B cell (primary cell): ENCODE data around the gene ADAP2. TPM values are rescaled to one million over a fixed set of nuclear protein-coding genes. Genes with fewer than 3 reads are reported as not detected.

Source experiments
- ATAC-seq: fragments of 200-7000 bp; cut with Tn5 transposase; one replicate; pipeline ENCODE4 v1.10.0; 2021; ENCODE audit warnings: low read depth, mild to moderate bottlenecking, moderate number of reproducible peaks, moderate library complexity
- CTCF ChIA-PET: fragments of 350-600 bp; sonication (Branson Sonifier 250); formaldehyde crosslinking; loops from one replicate; lab custom pipeline; 2021; ENCODE audit warnings: antibody characterized with exemption, inconsistent platforms; lab: Charles Lee
- POLR2A ChIA-PET: fragments of 350-600 bp; sonication (Branson Sonifier 250); formaldehyde crosslinking; loops from one replicate; lab custom pipeline; 2021; ENCODE audit warnings: antibody characterized with exemption; lab: Charles Lee
- DNase-seq: peaks from one replicate; pipeline ENCODE4 v3.0.0; 2013
- H2AFZ ChIP-seq: 2 replicates; pipeline ENCODE4 v1.6.1; 2012; ENCODE audit warnings: mild to moderate bottlenecking, low read depth, low read length; ENCODE audit not compliant: insufficient read depth, poor library complexity, severe bottlenecking
- H3K27ac ChIP-seq, 2 donors: 1 replicate in 1 of 2; 2 replicates in 1 of 2; pipeline ENCODE4 v1.5.1; 2012 to 2013; ENCODE audit warnings: low read length in 2 of 2, mild to moderate bottlenecking in 2 of 2, moderate library complexity in 1 of 2
- H3K27me3 ChIP-seq, 4 experiments: fragments of 200-600 bp in 1 of 4; sonication (generic) in 1 of 4; replicated peaks in 1 of 4; 1 replicate in 2 of 4; 2 replicates in 2 of 4; pipeline versions ENCODE4 v1.6.1 to v1.7.0; 2013 to 2016; ENCODE audit warnings: low read length in 3 of 4, mild to moderate bottlenecking in 2 of 4, mixed read lengths in 1 of 4, moderate library complexity in 1 of 4; ENCODE audit not compliant: insufficient read depth in 4 of 4, control insufficient read depth in 3 of 4; ENCODE audit errors: control extremely low read depth in 1 of 4
- H3K36me3 ChIP-seq, 2 experiments: replicated peaks in 1 of 2; 1 replicate in 1 of 2; 2 replicates in 1 of 2; pipeline versions ENCODE4 v1.6.1 to v1.7.1; 2013; ENCODE audit warnings: low read length in 1 of 2; ENCODE audit not compliant: insufficient read depth in 2 of 2, control insufficient read depth in 1 of 2; ENCODE audit errors: control extremely low read depth in 1 of 2, extremely low read depth in 1 of 2
- H3K4me1 ChIP-seq, 2 donors: fragments of 200-600 bp in 1 of 2; sonication (generic) in 1 of 2; 1 replicate in 1 of 2; 2 replicates in 1 of 2; pipeline versions ENCODE4 v1.5.1 to v1.6.1; 2013 to 2017; ENCODE audit warnings: low read length in 2 of 2; ENCODE audit not compliant: control insufficient read depth in 2 of 2, insufficient read depth in 2 of 2
- H3K4me2 ChIP-seq: replicated peaks from 2 replicates; pipeline ENCODE3; 2012; ENCODE audit warnings: mild to moderate bottlenecking, low read depth, low read length; ENCODE audit not compliant: poor library complexity, severe bottlenecking
- H3K4me3 ChIP-seq, 5 experiments: fragments of 200-600 bp in 1 of 5; sonication (generic) in 1 of 5; 1 replicate in 3 of 5; 2 replicates in 2 of 5; pipeline versions ENCODE4 v1.5.1 to v1.7.0; 2011 to 2016; ENCODE audit warnings: low read length in 4 of 5, mild to moderate bottlenecking in 4 of 5, low read depth in 2 of 5, control low read depth in 1 of 5, moderate library complexity in 1 of 5; ENCODE audit not compliant: insufficient read depth in 1 of 5; ENCODE audit errors: control extremely low read depth in 1 of 5, extremely low read depth in 1 of 5
- H3K79me2 ChIP-seq: fragments of 200-600 bp; sonication (generic); one replicate; pipeline ENCODE4 v1.6.0; 2016; ENCODE audit warnings: low read length; ENCODE audit not compliant: control insufficient read depth, insufficient read depth
- H3K9ac ChIP-seq: fragments of 200-600 bp; sonication (generic); 2 replicates; pipeline ENCODE4 v1.6.1; 2017; ENCODE audit warnings: mild to moderate bottlenecking, low read length, moderate library complexity
- H3K9me3 ChIP-seq, 3 donors: one replicate each; pipeline versions ENCODE4 v1.6.1 to v1.7.1; 2013; ENCODE audit warnings: low read length in 2 of 3; ENCODE audit not compliant: control insufficient read depth in 2 of 3, insufficient read depth in 1 of 3; ENCODE audit errors: control extremely low read depth in 1 of 3
- H4K20me1 ChIP-seq: 2 replicates; pipeline ENCODE4 v1.6.0; 2012; ENCODE audit warnings: mild to moderate bottlenecking, low read length; ENCODE audit not compliant: insufficient read depth, control insufficient read depth, poor library complexity, severe bottlenecking
- H3K27ac Mint-ChIP-seq: one replicate; pipeline ENCODE4 v1.8.0; 2021; ENCODE audit warnings: mixed read lengths
- H3K27me3 Mint-ChIP-seq: one replicate; pipeline ENCODE4 v1.8.0; 2021; ENCODE audit warnings: mixed read lengths
- H3K4me1 Mint-ChIP-seq: one replicate; pipeline ENCODE4 v1.8.0; 2021; ENCODE audit warnings: mixed read lengths
- H3K4me3 Mint-ChIP-seq: one replicate; pipeline ENCODE4 v1.8.0; 2021; ENCODE audit warnings: mixed read lengths
- H3K9me3 Mint-ChIP-seq: one replicate; pipeline ENCODE4 v1.8.0; 2022; ENCODE audit warnings: mixed read lengths; ENCODE audit not compliant: insufficient read depth
- EZH2 ChIP-seq: IDR thresholded peaks from 2 replicates; pipeline ENCODE4 v1.6.1; 2012; ENCODE audit warnings: borderline replicate concordance, low read depth, mild to moderate bottlenecking, moderate library complexity, low read length; ENCODE audit not compliant: insufficient read depth, poor library complexity, severe bottlenecking
- WGBS: methylation state at CpG from one replicate; pipeline ENCODE4 v1.1.5; 2013; ENCODE audit warnings: missing lambda C conversion rate; ENCODE audit not compliant: insufficient coverage; 5-methylcytosine and 5-hydroxymethylcytosine counted together
- intact Hi-C: fragments of 100-400 bp; cut with micrococcal nuclease; formaldehyde crosslinking; loops from one replicate; pipeline ENCODE4 v1.10.0; 2022
- polyA plus RNA-seq: library from polyadenylated mRNA; depleted of rRNA; stranded (reverse); fragments of >200 nt; gene quantifications from 2 replicates; pipeline ENCODE4 v1.2.3, GENCODE V29; 2012
- total RNA-seq, 2 donors: library from RNA; stranded (reverse); fragments of 120-200 nt in 1 of 2; gene quantifications; 1 replicate in 1 of 2; 2 replicates in 1 of 2; pipeline versions ENCODE4 v1.2.3 to v1.2.4, GENCODE V29; 2013 to 2022
- TF ChIP-seq, protein P1 (sequence below): fragments of 200-600 bp; IDR thresholded peaks from one replicate; pipeline ENCODE4 v1.8.0; 2022; ENCODE audit warnings: antibody characterized with exemption, mild to moderate bottlenecking

The ADAP2 gene
- total and polyA plus RNA-seq, 2 donors (not counting 1 experiment from before 2014, with no cell fraction given): 8.5 to 14.6 TPM

DNA sequence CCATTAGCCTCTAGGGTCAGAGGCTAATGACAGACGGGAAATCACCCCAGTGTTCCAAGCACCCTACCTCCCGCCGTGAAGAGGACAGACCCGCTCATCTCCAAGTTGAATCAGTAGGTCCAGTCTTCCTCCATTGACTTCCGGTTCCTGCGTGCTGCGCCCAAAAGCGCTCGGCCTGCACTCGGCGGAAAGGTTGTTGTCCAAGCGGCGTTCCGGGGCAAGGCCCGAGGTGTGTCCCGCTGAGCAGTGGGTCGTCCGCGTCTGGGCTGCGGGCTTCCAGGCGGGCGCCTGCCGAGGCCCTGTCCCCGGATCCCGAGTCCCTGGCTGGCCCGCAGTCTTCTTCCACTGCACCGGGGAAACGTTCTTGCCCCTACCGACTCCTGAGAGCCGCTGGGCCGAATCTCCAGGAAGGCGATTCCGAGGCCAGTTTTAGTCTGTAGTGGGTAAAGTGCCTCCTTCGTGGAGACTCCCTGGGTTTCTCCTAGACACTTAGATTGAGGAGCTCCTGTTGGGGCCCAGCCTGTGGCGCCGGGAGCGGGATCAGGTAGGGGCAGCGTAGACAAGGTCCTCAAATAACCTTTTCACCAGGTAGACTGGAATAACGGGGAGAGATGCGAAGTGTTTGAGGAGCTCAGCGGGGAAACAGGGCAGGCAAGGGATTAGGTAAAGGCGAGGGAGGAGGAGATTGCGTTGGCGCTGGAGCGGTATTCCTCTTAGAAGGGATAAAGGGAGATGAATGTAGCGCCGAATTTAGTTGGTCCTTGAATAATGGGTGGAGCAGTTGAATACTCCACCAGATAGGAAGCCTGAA is 15.4 kb upstream of the ADAP2 start, which contains the start of gene TEFM:
TEFM (minus strand) TSS at position 138 of the 811 bp plus-strand sequence; CDS start at position 98, 40 bp downstream.
- Histone ChIP-seq H3K36me3 (peaks cover 7 to 9% of the 10 kb centered on the region in 2 experiments), H3K9me3 (peaks cover 0 to 1% (median 0%) of the 10 kb centered on the region in 3 donors), H3K27me3 (no peaks in the 10 kb centered on the region), H3K4me2 (peak within 1 kb of the TSS; percentile 93), H2AFZ (peak within 1 kb of the TSS; percentile 99), H3K27ac (peak within 1 kb of the TSS; percentile 78 to 88), H3K4me1 (peaks cover 21 to 33% of the 10 kb centered on the region in 2 donors), H3K79me2 (peaks cover 47% of the 10 kb centered on the region), H3K9ac (peak within 1 kb of the TSS; percentile 96), H3K4me3 (peak within 1 kb of the TSS; percentile 67 to 92 (median 88)), H4K20me1 (peaks cover 1% of the 10 kb centered on the region)
- WGBS: under 1% methylated on average over 45 of the region's 47 CpGs
- Mint-ChIP-seq H3K4me1 (peaks cover 36% of the 10 kb centered on the region), H3K9me3 (no peaks in the 10 kb centered on the region), H3K27me3 (no peaks in the 10 kb centered on the region), H3K27ac (peak within 1 kb of the TSS; percentile 92), H3K4me3 (peak within 1 kb of the TSS; percentile 95)
- DNase-seq (peak; percentile 92), ATAC-seq (peak; percentile 96)
- CTCF ChIA-PET: interaction anchor here (1.1 kb wide), 1 partner anchor 64 kb away, joined by 4 read pairs; the partner anchor contains the start of gene RNF135
- TF ChIP-seq, protein P1, sequence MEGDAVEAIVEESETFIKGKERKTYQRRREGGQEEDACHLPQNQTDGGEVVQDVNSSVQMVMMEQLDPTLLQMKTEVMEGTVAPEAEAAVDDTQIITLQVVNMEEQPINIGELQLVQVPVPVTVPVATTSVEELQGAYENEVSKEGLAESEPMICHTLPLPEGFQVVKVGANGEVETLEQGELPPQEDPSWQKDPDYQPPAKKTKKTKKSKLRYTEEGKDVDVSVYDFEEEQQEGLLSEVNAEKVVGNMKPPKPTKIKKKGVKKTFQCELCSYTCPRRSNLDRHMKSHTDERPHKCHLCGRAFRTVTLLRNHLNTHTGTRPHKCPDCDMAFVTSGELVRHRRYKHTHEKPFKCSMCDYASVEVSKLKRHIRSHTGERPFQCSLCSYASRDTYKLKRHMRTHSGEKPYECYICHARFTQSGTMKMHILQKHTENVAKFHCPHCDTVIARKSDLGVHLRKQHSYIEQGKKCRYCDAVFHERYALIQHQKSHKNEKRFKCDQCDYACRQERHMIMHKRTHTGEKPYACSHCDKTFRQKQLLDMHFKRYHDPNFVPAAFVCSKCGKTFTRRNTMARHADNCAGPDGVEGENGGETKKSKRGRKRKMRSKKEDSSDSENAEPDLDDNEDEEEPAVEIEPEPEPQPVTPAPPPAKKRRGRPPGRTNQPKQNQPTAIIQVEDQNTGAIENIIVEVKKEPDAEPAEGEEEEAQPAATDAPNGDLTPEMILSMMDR: no peak
- no peak for TF ChIP-seq EZH2
- POLR2A ChIA-PET: interaction anchor here (0.6 to 1.0 kb wide), 3 partner anchors 15 to 980 kb away, joined by 3 to 5 read pairs (median 4); partner anchors contain the start of gene CRLF3
- intact Hi-C loops: loop anchor here (1.0 to 2.0 kb wide), 4 partner anchors 52 to 103 kb away; partner anchors contain the start of gene RNF135
